GM23248 (cell line): Measurements from ENCODE around the gene GGCX.

Experiments used
- EZH2 ChIP-seq: fragments of 200-600 bp; sonication (generic); IDR thresholded peaks from 2 replicates; pipeline ENCODE4 v1.6.1; 2018; ENCODE audit warnings: antibody characterized with exemption, mild to moderate bottlenecking; ENCODE audit not compliant: insufficient read depth, poor library complexity, severe bottlenecking
- EZH2phosphoT487 ChIP-seq: fragments of 200-600 bp; sonication (generic); IDR thresholded peaks from 2 replicates; pipeline ENCODE4 v1.6.1; 2018; ENCODE audit warnings: antibody characterized with exemption, moderate library complexity, mild to moderate bottlenecking, low read depth; ENCODE audit not compliant: insufficient read depth

DNA sequence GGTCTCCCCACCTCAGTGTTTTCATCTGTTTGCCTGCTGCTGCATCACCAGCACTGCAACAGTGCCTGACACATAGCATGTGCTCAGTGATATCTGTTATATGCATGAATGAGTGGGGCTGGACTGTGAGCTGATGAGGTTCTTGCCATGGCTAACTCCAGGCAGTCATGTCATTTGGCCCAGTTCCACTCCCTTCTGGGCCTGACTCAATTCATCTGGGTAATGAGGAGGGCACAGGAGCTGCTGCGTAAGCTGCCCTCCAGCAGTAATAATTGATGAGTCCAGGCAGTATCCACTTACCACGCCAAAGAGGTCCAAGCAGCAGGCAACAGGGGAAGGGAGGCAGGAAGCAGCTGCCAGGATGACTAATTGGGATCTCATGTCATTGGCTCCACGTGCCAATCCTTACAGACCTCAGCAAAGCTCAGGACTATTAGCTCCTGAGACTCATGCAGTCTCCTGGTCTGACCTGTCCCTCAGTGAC, 56.5 kb downstream of the GGCX start:
- TF ChIP-seq EZH2 (no peak), EZH2phosphoT487 (no peak)
